HG02798 (cell line): Measurements from ENCODE around the gene TK2.
"Not testable (repeated sequence)": the region's sequence is repeated elsewhere in the genome, so short reads cannot be mapped to it uniquely, and the experiment has no call there.

Experiments
- ATAC-seq: cut with Tn5 transposase; IDR thresholded peaks from one replicate; pipeline ENCODE4 v1.9.1; 2021; ENCODE audit warnings: mild to moderate bottlenecking; ENCODE audit not compliant: unreplicated experiment, poor library complexity

TK2 gene

DNA sequence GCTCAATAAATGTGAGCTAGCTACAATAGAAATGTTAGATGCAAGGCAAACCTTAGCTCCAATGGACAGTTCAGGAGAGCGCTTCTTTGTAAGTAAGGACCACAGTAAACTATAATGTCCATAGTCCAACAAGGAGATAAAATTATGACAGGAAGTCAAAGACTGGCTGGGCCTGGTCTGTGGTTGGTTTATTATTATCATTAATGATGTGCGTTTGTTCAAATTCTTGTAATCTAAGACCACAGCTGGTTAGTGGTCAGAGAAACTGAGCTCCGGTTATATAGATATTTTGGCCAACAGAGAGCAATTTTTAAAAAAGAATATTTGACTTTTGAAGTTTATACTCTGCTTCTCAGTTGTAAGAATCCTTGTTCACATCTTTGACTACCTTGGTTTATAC lies 24.6 kb upstream of the TK2 start:
- ATAC-seq = no peak

DNA sequence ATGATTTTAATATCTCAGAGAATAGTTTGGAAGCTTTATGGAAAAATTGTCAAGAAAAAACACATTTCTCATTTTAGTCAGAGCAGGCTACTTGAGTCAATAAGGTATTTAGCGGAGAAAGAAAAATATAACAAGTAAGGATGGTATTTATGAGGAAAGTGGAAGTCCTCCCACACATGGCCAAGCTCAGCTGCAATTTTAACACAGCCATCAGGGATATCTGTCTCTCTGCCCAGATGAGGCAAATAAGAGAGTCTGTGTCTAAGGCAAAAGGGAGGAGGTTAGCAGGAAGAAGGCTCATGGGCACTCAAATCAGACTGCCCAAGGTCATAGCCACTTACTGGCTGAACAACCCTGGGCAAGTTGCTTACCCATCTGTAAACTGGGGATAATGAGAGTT lies 24.2 kb upstream of the TK2 start:
- no peak for ATAC-seq

DNA sequence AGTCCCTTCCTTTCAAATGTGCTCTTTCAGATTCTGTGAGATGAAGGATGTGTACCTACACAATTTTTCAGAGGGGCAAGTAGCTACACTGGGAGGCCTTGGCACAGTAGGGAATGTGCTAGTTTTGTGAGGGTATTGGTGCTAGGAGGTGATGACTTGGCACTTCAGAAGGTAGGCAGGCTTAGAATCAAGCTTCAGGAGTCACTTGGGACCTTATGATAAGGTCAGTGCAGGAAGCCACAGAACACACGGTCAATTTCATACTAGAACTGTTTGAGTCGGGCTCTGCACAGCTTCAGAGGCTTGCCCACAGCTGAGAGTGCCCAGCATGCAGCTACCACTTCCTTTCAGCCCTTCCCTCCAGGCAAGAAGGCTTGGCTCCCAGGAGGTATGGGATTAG lies 22.4 kb upstream of the TK2 start:
- no peak for ATAC-seq

GRCh38 chr16:66569827-66570405 lies 20.0 kb upstream of the TK2 start:
- ATAC-seq = no peak

GRCh38 chr16:66569131-66569530 lies 19.2 kb upstream of the TK2 start:
- no peak for ATAC-seq

DNA sequence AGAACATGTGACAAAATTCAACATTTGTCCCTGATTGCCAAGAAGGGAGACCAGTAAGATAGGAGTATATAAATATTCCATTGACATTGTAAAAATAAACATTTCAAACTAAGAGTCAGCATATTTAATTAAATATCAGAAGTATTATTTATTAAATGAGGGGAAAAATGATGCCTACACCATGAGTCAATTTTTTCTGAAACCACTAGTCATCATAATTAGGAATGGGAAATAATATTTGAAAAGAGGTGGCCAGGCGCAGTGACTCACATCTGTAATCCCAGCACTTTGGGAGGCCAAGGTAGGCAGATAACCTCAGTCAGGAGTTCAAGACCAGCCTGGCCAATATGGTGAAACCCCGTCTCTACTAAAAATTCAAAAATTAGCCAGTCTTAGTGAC lies 18.4 kb upstream of the TK2 start:
- no peak for ATAC-seq

- not testable (repeated sequence) for ATAC-seq
These were observed 17.3 kb upstream of the TK2 start for GRCh38 chr16:66567270-66567669.

GRCh38 chr16:66566051-66566901 lies 16.4 kb upstream of the TK2 start, which contains the start of gene CMTM1:
TSS of gene CMTM1 (plus strand) at chr16:66566439. CDS start at chr16:66566514, 75 bp downstream.
- no peak for ATAC-seq

GRCh38 chr16:66563574-66564334 lies 13.8 kb upstream of the TK2 start:
- ATAC-seq = no peak

DNA sequence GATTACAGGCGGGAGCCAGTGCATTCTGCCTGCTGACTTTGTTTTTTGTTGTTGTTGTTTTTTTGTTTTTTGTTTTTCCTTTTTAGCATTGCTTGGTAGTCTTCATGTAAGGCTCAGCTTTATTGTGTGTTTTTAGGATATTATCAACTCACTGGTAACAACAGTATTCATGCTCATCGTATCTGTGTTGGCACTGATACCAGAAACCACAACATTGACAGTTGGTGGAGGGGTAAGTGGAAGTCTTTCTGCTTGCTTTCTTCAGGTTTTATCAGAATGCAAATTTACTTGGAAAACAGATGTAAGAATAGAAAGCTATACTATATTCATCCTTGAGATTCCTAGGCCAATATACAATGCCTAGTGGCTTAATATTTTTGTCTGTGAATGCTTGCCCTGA lies 13.1 kb upstream of the TK2 start:
- no peak for ATAC-seq

DNA sequence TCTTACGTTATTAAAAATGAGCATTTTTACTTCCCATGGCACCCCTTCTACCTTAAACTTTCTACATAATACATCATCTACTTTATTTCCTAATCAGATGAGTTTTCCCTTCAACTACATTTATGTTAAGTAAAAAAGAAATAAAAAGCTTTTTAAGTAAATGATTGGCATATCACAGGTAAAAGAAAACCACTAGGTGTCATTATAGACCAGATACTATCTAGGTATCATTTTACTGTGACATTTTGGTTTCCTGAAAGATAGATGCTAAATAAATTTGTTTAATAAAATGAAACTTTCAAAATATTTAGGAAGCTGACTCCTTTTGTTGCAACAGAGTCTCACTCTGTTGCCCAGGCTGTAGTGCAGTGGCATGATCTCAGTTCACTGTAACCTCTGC lies 12.5 kb upstream of the TK2 start:
- no peak for ATAC-seq

DNA sequence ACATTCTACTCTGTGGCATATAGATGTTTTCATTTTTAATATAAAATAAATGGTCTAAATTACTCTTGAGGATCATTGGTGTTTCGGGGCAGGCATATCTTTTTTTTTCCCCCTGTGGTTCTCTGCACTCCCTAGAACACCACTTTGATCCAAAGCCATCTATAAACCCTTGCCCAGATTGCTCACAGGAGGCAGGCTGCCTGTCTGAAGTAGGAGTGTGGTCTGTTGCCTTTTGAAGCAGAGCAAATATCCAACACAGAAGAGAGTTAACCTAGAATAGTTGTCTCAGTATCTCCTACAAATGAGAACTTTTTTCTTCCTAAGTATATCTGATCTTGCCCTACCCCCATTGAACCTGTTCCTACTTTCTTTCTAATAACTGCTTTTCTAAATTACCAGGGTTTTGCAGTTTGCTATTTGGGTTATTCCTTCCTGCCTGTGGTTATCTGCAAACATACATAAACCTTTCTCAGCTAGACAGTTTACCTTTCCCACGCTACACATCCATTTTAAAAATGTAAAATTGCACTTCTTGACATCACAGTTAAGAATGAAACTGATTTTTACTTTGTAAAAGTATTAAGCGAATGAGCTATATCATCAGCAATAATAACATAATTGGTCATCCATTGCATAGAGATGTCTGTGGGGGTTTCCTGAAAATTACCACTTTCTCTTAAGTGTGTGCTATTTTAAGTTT lies 11.6 kb upstream of the TK2 start:
- ATAC-seq = no peak

DNA sequence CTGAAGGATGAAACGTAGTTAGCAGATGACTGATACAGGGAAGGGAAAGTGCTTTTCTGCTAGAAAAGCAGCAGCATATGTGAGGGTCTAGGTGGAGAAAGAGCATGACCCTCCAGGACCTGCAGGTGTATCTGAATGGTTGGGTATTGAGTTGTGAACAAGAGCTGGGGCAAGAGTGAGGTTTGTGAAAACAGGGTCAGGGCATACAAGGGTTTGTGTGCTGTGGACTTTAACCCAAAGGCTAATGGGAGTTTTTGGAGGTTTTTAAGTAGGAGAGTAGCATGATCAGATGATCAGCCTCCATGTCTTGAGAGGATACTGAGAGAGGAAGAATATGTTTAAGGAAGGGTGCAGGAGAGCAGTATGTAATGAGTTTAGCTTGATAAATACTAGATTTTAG lies 10.2 kb upstream of the TK2 start:
- no peak for ATAC-seq

GRCh38 chr16:66554495-66554894 lies 4.6 kb upstream of the TK2 start:
- no peak for ATAC-seq

GRCh38 chr16:66554021-66554420 lies 4.1 kb upstream of the TK2 start:
- no peak for ATAC-seq

DNA sequence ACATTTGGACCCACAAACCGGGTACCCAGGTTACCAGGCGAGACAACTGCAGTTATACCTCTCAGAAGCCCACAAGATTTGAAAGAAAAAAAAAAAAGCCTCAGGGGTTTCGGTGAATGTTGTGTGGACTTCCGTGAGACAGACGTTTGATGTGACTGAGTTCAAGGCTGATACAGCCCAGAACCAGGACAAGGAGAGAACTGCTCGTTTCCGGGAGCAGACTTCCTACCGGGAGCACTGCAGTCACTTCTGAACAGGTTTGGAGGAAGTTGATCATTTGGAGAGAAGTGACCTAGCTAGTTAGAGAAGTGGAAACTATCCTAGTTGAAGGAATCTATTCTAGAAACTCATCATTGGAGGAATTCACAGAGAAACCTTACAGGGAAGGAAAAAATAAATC lies 3.3 kb upstream of the TK2 start:
- no peak for ATAC-seq

DNA sequence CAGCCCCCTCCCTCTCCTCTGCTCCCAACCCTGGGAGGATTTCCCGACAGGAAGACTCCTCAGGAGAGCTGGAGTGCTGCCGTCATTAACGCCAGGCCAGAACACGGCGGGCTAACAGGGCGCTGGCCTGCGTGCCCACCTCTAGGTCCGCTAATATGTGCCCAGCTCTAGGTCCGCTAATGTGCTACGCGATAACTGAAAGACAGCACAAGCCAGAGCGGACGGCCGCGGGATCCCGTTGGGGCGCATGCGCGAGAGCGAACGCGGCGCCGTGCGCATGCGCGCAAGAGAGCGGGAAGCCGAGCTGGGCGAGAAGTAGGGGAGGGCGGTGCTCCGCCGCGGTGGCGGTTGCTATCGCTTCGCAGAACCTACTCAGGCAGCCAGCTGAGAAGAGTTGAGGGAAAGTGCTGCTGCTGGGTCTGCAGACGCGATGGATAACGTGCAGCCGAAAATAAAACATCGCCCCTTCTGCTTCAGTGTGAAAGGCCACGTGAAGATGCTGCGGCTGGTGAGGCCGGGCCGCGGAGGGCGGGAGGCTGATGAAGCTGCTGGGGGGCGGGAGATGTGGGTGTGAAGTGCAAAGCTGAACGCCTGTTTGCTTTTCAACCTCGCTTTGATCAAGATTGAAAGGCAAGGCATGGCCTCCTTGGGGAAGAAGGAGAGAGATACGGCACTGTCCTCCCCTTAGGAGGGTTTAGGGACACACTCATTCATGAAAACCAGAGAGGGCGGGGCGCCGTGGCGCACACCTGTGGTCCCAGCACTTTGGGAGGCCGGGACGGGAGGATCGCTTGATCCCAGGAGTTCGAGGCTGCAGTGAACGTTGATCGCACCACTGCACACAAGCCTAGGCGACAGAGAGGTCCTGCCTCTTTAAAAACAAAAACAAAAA lies 2.6 kb upstream of the TK2 start, which contains the start of gene CKLF:
Gene CKLF, plus strand, starts transcription at position 291 of the 892 bp plus-strand sequence. Its CDS starts 140 bp downstream, at position 431.
- ATAC-seq = peak; percentile 77

GRCh38 chr16:66551788-66552285 lies 1.9 kb upstream of the TK2 start:
- ATAC-seq = no peak

DNA sequence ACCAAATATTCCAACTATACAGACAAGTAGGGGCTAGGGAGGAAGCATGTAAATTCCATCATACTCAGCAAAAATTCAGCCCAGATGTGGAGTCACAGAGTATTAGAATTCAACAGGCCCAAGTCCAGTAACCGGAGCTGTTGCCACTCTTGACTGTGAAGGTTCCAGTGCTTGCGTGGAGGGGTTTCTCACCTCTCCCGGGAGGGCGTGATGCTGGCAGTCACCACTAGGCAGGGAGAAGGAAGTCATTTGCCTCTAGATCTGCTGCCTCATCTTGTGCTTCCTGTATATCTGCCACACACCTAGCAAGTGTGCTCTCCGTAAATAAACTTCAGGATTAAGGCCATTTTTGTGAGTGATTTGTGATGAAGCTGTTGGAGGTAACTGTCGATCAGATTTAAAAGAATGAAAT lies 1.4 kb upstream of the TK2 start:
- no peak for ATAC-seq
